Endometrial microvascular endothelial cells (primary cell): ENCODE data around the gene TMEM95. TPM values are rescaled to one million over a fixed set of nuclear protein-coding genes. Genes with fewer than 3 reads are reported as not detected.
"Not testable (repeated sequence)": the region's sequence is repeated elsewhere in the genome, so short reads cannot be mapped to it uniquely, and the experiment has no call there.

ENCODE experiments used
- in situ Hi-C: cut with HindIII; loops from 2 replicates; pipeline ENCODE4 v1.10.0; 2017; ENCODE audit warnings: low sequenced_read_pairs, low pct_unique_long_range_greater_than_20kb; ENCODE audit errors: inconsistent ontology term
- total RNA-seq: library from RNA; depleted of rRNA; stranded (reverse); fragments of >200 nt; gene quantifications from one replicate; pipeline ENCODE4 v1.2.3, GENCODE V29; 2015; ENCODE audit errors: inconsistent ontology term

The TMEM95 gene
- total RNA-seq, 1 donor from 2014 or later: not detected

DNA sequence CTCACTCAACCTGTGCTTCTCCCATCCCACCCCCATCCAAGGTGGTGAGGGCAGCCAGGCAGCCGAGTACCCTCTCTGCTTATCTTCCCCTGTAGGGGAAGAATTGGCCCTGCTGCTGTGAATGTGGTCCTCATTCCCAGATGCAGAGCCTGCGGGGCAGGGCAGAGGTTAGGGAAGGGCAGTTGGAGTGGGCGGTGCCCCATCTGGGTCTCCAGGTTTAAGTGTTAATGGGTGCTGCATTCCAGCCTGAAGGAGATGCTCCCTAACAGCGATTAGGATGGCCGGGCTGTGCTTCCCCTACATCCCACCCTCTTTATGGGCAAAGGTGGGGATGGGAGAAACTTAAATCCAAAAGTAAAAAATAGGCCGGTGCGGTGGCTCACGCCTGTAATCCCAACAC is 12.1 kb downstream of the TMEM95 start:
- in situ Hi-C loops: no loop called here

DNA sequence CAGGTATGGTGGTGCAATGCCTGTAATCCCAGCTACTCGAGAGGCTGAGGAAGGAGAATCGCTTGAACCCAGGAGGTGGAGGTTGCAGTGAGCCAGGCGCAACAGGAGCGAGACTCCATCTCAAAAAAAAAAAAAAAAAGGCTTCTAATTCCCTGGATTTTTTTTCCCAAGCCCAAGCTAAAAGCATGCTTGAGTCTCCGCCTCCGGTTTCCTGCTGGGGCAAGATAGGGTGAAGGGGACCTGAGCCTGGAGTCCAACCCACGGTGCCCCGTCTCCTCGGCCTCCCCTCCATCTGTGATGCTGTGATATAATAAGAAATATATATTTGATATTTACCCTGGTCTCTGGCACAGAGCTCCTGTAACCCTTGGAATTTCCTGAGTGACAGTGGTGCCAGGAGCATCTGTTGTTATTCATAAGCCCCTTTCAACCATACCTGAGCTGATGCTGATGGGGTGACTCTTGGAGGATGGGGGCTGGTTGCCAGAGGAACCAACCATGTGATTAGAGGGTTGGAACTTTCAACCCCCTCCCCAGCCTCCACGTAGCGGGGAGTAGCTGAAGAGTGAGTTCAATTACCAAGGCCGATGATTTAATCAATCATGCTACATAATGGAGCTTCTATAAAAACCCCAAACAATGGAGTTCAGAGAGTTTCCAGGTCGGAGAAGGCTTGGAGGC is 13.1 kb downstream of the TMEM95 start:
- in situ Hi-C loops: no loop called here

DNA sequence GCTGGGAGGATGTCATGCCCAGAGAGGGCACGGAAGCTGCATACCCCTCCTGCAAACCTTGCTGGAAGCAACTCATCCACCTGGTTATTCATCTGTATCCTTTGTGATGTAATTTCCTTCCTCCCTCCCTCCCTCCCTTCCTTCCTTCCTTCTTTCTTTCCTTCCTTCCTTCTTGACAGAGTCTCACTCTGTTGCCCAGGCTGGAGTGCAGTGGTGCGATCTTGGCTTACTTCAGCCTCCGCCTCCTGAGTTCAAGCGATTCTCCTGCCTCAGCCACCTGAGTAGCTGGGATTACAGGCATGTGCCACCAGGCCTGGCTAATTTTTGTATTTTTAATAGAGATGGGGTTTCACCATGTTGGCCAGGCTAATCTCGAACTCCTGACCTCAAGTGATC is 13.6 kb downstream of the TMEM95 start:
- in situ Hi-C loops: not testable (repeated sequence)

DNA sequence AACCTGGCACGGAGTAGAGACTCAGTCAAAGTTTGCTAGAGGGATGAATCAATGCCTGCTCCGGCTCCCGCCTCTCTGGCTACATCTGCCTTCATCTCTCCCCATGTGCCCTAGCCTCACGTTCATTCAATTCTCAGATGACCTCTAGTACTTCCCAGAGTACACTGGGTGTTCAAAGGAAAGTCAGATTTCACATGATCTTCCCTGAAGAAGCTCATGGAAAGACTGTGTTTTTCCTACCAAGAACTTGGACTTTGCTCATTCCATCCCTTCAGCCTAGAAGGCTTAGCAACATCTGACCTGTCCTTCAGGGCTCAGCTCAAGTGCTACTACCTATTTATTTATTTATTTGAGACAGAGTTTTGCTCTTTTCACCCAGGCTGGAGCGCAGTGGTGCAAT is 14.9 kb downstream of the TMEM95 start:
- in situ Hi-C loops: no loop called here

DNA sequence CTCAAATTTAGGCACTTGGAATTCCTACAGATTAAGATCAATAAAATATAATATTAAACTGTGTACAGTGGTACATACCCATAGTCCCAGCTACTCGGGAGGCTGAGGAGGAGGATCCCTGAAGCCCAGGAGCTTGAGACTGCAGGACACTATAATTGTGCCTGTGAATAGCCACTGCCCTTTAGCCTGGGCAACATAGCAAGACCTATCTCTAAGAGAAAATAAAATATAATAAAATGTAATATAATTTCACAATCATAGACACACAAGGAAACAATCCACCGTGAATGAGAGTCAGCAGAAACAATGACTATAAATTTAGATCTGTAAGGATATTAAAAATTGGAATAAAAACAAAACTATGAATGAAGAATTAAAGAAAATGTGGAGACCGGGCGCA is 15.9 kb downstream of the TMEM95 start:
- in situ Hi-C loops: no loop called here

DNA sequence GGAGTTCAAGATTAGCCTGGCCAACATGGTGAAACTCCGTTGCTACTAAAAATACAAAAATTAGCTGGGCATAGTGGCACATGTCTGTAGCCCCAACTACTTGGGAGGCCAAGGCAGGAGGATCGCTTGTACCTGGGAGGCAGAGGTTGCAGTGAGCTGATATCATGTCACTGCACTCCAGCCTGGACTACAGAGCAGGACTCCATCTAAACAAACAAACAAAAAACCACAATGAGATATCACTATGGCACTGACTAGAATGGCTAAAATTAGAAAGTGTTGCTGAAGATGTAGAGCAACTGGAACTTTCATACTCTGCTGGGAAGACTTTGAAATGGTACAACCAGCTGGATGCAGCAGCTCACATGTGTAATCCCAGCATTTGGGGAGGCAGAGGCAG is 19.4 kb downstream of the TMEM95 start:
- in situ Hi-C loops: no loop called here

DNA sequence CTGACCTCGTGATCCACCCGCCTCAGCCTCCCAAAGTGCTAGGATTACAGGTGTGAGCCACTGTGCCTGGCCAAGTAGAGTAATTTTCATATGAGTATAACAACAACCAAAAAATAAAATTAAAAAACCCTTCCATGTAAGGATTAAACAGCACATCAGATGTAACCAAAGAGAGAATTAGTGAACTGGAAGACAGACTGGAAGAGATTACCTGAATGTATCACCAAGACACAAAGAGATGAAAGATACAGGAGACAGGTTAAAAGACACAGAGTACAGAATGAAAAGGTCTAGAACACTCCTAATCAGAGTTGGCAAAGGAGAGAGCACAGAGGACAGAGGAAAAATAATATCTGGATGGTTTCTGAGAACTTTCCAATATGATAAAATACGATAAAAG is 24.2 kb downstream of the TMEM95 start:
- in situ Hi-C loops: no loop called here

DNA sequence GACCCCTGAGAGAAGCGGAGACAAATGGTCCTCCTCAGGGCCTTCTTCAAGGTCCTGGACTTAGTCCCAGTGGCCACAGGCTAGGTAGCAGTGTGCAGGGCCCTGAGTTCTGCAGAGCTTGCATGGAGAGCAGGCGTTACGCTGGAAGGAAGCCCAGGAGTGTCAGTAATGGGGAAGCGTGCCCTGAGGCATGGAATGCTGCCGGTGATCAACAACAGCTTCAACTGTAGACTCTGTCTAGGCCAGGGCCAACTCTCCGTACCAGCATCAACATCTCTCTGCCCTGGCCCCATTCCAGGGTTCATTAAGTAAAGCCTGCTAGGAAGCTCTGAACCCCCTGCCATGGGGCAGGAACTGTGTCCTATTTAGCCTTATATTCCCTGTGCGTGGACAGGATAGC is 25.4 kb downstream of the TMEM95 start:
- in situ Hi-C loops: no loop called here

DNA sequence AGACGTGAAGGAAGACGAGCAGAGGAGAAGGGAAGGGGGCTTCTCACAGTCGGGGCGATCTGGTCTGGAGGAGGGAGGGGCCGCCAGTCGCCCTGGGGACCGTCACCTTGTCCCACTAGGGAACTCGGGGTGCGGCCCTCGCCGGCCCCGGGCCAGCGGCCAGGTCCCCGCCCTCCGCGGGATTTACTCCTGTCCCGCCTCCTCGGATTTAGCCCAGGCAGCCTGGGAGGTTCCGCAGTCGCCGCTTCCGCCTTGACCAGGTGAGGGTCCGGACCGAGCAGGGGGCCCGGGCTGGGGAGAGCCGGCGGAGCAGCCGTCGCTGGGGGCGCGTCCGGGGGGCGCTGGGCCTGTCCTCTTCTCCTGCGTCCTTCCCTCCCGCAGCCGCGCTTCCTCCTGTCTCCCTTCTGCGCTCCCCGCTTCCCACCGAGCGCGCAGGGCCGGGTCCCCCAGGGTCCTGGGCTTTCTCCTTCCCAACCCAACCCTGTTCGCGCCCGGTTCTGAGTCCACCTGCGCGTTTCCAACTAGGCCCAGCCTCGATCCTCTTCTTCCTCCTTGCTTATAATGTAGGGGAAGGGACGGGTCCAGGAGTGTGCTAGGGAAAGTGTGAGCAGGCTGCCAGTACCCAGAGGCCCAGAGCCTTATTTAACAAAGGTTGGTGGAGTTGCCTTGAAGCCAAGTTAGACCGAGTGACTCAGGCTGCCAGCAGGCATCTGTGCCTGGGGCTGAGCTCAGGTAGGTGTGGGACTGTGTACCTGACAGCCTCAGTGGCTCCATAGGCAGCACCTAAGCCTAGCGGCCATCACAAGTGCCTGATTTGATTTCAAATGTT is 26.1 kb downstream of the TMEM95 start, which contains the start of gene TNK1:
Gene TNK1 (plus strand): TSS at position 235 of the 829 bp plus-strand sequence. CDS start 1,838 bp downstream, outside the sequence.
- in situ Hi-C loops: no loop called here

DNA sequence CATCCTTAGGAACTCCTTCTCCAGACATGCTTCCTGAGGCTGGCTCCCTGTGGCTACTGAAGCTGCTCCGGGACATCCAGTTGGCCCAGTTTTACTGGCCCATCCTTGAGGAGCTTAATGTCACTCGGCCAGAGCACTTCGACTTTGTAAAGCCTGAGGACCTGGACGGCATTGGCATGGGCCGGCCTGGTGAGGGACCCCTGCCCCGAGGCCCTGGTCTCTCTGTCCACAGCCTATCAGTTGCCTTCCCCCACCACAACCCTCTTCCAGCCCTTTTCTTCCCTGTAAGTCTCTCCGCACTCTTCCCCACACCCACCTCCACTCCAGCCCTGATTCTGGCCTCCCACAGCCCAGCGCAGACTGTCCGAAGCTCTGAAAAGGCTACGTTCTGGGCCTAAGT is 27.9 kb downstream of the TMEM95 start:
- in situ Hi-C loops: no loop called here

DNA sequence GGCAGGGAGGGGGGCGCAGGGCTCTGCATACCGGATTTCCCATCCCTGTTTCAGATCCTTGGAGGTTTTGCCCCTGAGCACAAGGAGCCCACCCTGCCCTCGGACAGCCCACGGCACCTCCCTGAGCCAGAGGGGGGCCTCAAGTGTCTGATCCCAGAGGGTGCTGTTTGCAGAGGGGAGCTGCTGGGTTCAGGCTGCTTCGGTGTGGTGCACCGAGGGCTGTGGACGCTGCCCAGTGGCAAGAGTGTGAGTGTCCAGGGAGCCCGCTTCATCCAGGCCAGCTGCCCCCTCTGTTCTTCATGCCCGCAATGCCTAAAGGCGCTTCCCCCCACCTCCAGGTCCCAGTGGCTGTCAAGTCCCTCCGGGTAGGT is 28.4 kb downstream of the TMEM95 start:
- in situ Hi-C loops: no loop called here

DNA sequence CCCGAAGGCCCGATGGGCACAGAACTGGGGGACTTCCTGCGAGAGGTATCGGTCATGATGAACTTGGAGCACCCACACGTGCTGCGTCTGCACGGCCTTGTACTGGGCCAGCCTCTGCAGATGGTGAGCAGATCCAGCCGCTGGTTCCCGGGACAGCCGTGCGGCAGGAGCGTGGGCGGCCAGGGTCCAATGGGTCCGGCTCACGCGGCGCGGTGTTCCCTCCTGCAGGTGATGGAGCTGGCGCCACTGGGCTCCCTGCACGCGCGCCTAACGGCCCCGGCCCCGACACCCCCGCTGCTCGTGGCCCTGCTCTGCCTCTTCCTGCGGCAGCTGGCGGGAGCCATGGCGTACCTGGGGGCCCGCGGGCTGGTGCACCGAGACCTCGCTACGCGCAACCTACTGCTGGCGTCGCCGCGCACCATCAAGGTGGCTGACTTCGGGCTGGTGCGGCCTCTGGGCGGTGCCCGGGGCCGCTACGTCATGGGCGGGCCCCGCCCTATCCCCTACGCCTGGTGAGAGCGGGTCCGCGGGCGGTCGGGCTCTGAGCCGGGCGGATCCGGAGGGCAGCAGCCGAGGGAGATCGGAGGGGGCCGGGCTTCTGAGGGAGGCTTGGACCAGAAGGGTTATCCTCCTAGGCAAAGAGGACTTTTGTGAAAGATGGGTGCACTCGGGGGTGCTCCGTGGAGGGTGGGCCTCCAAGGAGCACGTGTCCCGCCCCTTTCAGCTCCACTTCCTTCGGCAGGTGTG is 29.0 kb downstream of the TMEM95 start:
- in situ Hi-C loops: no loop called here

DNA sequence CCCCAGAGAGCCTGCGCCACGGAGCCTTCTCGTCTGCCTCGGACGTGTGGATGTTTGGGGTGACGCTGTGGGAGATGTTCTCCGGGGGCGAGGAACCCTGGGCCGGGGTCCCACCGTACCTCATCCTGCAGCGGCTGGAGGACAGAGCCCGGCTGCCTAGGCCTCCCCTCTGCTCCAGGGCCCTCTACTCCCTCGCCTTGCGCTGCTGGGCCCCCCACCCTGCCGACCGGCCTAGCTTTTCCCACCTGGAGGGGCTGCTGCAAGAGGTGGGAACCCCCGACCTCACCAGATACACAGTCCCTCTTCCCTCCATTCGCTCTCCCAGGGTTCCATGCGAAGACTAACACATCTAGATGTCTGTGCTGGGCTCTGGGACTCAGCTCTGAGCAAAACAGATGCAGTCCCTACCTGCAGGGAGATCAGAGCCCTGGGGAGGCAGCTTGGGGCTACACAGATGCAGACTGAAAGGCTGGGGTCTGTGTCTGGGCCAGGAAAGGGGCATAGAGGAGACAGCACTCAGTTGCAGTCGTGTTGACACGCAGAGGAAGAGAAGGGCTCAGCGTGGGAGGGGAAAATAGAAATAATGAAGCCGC is 29.6 kb downstream of the TMEM95 start:
- in situ Hi-C loops: no loop called here

DNA sequence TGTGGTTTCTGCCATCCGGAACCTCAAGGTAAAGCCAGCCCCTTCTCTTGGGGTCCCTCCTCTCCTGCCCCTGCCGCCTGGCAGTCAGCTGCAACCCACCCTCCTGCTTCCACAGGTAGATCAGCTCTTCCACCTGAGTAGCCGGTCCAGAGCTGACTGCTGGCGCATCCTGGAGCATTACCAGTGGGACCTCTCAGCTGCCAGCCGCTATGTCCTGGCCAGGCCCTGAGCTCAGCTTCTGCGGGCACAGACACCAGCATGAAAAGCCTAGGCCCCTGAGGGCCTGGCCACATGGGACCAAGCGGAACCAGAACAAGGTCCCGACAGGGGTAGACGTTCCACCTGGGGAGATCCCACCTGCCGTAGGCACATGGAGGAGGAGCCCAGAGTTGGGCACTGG is 33.9 kb downstream of the TMEM95 start:
- in situ Hi-C loops: no loop called here

DNA sequence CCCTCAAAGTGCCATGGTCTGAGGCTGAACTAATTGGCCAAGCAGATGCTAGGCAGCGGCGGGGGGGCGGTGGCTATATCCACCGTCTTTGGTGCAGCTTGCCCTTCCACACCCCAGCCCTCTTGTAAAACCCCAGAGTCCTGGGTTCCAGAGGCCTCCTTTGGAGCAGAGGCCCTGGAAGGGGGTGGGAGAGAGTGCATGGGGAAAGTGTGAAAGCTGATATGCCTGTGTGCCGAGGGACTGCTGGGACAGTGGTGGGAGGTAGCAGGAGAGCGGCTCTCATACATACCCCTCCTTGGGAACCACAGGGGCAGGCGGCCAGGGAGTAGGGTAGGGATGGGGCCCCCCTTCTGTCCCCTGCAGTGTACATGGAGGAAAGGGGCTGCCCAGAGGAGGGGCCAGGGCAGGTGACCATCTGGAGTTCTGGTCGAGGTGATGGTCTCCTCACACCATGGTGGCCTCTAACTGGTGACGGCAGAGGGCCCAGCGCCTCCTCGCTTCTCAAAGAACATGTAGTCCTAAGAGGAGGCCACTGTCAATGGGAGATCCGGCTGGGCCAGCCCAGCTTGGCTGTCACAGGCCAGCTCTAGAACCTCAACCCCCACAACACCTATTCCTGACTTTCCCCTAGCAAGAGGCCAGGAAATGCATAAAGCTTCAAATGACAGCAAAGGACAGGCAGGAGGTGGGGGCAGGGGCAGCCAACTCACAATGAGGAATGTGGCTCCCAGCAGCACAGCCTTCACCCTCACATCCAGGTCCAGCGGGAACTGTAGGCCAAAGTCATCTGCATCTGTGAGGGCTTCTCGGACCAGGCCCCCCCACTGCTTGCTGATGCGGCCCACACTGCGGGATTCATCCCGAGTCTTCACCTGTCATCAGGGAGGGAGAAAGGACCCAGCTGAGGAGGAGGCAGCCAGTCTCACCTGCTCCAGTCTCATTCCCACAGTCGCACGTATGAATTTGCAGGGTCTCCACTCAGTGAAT is 35.3 kb downstream of the TMEM95 start:
- in situ Hi-C loops: no loop called here

DNA sequence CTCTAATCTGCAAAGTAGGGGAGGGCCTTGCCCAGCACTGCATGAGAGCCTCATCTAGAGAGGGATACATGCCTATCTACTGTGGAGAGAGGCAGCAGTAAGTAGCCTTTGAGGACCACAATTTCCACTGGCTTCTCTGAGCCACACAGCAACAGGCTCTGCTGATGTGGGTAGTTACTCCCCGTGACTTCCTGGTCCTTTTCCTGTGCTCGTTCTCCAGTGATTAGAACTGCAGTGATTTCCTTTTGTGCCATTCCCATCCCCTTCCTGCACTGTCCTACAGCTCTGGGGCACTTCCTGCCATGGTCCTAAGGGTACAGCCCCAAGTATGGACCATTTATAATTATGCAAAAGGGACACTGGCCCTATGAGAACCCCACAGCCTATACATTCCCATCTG is 36.4 kb downstream of the TMEM95 start:
- in situ Hi-C loops: no loop called here

DNA sequence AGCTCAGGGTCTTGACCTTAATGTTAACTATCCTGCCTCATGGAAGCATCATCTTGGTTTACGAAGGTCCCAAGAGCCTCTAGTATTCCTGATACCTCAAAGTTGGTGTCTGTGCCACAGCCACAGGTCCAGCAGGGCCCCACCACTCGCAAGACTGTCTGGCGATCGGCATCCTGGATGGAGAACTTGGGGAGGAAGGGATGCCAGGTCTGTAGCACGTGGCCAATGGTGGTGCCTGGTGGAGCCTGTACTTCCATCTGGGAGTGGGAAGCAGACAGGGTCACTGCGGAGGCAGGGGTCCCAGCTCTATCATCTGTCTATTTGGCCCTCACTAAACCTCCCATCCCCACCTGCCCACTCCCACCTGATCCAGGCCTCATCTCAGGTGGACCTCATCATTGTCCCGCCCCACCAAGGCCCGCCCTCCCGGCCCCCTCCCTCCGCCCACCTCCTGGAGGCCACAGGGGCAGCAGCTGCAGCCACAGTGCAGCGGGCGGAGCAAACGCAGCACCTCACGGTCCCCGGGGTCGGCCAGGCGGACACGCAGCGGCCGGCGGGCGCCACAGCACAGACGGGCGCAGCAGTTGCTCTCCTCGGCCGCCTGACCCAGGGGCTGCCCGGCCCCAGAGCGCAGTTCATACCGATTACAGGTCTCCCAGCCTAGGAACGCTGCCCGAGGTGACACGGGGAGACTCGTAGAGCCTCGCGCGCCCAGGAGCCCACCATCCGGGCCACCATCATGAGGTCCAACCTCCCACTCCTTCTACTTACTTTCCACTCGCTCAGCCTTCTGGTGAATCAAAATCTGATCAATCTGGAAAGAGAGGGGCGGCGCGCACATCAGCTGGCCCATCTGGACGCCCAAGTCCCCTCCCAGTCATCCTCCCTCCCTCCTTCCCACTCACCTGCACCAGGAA is 38.0 kb downstream of the TMEM95 start:
- in situ Hi-C loops: no loop called here
